Measurements from ENCODE around the gene EPS8L3.

- no peak for TF ChIP-seq CTCF (conservative IDR thresholded peaks at IDR 0.05; ENCODE audit: low read depth, low read length)
- TF ChIP-seq EZH2 (IDR thresholded peaks at IDR 0.05; ENCODE audit: borderline replicate concordance, low read depth, low read length, poor library complexity, severe bottlenecking), result no peak
Observed at GRCh38 chr1:109801791-109802135, 38.0 kb upstream of the EPS8L3 start.

Measured in A673 (cell line).